GM18511 (cell line): Measurements from ENCODE around the gene ATP13A1.
A peak's percentile ranks its signal among the peaks of the same experiment; 100 is the strongest.
"Not testable (repeated sequence)": the region's sequence is repeated elsewhere in the genome, so short reads cannot be mapped to it uniquely, and the experiment has no call there.

ENCODE experiments used
- ATAC-seq: cut with Tn5 transposase; IDR thresholded peaks from one replicate; pipeline ENCODE4 v1.9.1; 2021; ENCODE audit warnings: mild to moderate bottlenecking, moderate library complexity; ENCODE audit not compliant: unreplicated experiment

ATP13A1 gene

GRCh38 chr19:19626516-19627472, 36.7 kb downstream of the ATP13A1 start:
- no peak for ATAC-seq

DNA sequence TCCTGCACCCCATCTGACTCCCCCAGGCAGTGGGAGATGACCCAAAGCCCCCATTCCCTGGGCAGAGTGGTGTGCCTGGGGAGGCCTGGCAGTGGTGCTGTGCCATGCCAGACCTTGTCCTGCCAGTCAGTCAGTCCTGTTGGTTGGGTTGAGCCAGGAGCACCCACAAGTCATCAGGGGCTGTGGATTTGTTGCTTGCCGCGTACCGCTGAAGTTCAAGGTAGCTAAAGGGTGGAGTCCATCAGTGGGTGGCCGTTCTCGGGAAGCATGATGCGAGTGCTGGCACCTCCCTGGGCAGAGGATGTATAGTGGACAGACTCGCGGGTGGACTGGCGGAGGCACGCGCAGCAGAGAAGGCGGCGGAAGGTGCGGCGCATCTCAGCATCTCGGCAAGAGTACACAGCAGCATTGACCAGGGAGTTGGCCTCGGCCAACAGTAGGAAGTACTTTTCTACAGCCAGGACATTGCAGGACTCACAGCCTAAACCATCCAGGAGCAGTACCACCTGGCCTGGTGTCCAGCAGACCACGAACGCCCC, 39.4 kb downstream of the ATP13A1 start:
- no peak for ATAC-seq

- ATAC-seq: no peak
Measured at GRCh38 chr19:19623383-19623782, 40.1 kb downstream of the ATP13A1 start.

DNA sequence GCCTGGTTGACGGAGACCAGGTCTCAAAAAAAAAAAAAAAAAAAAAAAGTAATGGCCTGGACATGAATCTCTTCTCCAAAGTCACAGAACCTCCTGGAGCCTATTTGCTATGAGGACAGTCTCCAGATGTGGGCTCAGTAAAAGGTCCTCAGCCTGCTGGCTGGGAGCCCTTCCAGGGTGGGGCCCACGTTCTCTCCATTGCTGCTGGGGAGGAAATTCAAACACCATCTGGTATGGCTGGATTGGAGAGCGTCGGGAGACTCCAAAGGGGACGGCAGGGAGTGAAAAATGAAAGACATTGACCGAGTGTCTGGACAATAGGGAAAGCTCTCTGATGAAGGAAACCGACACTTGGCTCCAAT, 43.6 kb downstream of the ATP13A1 start:
- no peak for ATAC-seq

GRCh38 chr19:19619181-19619848, 44.2 kb downstream of the ATP13A1 start:
- no peak for ATAC-seq

- peak; percentile 98 for ATAC-seq
Measured at GRCh38 chr19:19618219-19619051, 45.0 kb downstream of the ATP13A1 start, which contains the start of gene PBX4. TSS of gene PBX4 (minus strand) at chr19:19618687. CDS start at chr19:19618629, 58 bp downstream.

DNA sequence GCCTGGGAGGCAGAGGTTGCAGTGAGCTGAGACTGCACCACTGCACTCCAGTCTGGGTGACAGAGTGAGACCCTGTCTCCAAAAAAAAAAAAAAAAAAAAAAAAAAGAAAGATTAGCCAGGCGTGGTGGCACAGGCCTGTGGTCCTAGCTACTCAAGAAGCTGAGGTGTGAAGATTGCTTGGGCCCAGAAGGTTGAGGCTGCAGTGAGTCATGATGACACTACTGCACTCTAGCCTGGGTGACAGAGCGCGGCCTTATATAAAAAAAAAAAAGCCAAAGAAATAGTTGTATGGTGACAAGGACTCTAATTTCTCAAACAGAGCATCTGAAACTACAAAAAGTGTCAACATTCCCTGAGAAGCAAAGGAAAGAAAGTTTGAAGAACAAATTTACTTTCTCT, 48.4 kb downstream of the ATP13A1 start:
- ATAC-seq: no peak

DNA sequence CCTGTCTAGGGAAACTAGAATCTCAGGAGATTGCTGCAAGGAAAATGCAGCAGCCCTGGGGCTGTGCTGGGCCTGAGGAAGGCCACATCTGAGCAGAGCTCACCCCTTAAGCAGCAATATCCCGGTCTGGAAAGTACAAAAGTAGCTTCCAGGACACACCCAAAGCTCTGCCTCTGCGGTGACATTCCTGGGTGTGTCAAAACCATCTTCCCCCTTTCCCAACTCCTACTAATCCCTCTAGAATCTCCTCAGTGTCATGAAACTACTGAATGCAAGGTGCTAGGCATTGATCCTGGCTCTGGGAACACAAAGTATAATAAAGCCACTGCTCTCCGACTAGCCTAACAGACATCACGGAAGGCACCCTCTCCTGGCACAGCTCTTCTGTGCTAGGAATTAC, 50.0 kb downstream of the ATP13A1 start:
- no peak for ATAC-seq

- no peak for ATAC-seq
Measured at GRCh38 chr19:19610376-19611202, 52.9 kb downstream of the ATP13A1 start.

DNA sequence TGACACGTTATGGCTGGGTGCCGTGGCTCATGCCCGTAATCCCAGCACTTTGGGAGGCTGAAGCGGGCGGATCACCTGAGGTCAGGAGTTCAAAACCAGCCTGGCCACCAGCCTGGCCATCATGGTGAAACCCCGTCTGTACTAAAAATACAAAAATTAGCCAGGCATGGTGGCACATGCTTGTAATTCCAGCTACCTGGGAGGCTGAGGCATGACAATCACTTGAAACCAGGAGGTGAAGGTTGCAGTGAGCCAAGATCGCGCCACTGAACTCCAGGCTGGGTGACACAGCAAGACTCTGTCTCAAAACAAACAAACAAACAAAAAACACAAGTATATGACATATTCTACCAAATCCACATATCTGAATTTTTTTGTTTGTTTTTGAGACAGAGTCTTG, 56.8 kb downstream of the ATP13A1 start:
- not testable (repeated sequence) for ATAC-seq

GRCh38 chr19:19606021-19606420, 57.5 kb downstream of the ATP13A1 start:
- no peak for ATAC-seq

GRCh38 chr19:19602713-19603324, 60.7 kb downstream of the ATP13A1 start:
- ATAC-seq: no peak

DNA sequence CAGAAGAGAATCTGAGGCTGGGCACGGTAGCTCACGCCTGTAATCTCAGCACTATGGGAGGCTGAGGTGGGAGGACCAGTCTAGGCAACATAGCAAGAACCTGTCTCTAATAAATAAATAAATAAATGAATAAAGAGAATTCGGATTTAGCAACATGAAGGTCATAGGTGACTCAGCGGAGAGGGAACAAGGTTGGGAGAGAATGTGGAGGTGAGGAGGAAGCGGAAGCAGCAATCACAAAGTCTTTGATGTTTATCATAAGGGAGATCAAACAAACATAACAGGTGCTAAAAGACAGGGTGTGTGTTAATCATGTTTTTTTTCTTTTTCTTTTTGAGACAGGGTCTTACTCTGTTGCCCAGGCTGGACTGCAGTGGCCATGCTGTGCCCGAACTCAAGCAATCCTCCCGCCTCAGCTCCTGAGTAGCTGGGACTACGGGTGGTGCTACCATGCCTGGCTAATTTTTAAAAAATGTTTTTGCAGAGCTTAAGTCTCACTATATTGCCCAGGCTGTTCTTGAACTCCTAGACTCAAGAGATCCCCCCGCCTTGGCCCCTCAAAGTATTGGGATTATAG, 61.3 kb downstream of the ATP13A1 start:
- ATAC-seq: no peak

DNA sequence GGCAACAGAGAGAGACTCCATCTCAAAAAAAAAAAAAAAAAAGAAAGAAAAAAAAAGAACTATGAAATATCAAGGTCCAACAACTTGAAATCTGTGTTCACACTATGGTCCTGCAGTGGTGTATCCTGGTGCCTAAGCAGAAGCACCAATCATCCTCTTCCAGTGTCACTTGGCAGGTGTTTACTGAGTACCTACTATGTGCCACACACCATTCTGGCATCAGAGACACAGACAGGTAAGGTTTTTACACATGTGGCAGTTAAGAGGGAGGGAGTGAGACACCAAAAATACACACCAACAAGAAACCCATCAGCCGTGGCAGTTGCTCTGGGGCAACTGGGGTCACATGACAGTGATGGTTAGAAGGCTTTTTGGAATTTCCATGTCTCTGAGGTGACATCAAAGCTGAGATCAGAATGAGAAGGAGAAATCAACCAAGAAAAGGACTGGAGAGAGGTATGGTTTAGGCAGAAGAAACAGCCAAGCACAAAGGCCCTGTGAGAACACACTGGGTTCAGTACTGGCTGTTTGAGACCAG, 62.6 kb downstream of the ATP13A1 start:
- no peak for ATAC-seq

DNA sequence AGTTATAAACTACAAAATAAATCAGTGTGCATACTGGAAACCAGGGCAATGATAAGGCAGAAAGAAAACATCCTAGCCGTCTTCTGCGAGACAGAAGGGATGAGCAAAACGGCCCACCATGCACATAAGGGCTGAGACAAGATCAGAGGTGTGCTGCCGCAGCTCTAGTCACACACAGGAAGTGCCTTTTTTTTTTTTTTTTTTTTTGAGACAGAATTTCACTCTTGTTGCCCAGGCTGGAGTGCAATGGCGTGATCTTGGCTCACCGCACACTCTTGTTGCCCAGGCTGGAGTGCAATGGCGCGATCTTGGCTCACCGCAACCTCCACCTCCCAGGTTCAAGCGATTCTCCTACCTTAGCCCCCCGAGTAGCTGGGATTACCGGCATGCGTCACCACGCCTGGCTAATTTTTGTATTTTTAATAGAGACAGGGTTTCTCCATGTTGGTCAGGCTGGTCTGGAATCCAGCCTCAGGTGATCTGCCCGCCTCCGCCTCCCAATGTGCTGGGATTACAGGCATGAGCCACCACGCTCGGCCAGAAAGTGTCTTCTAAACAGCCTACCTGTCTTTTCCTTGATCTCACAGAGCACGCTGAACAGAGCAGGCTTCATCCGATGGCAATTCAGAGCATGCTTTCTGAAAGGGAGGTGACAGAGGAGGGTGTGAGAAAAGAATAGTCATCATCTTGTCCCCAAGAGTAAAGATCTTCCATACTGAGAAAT, 64.6 kb downstream of the ATP13A1 start:
- peak; percentile 35 for ATAC-seq

- peak; percentile 71 for ATAC-seq
Measured at GRCh38 chr19:19597809-19598306, 65.6 kb downstream of the ATP13A1 start.
